VCaP (cell line): ENCODE measurements around the gene ITGB6.
"Not testable (repeated sequence)": the region's sequence is repeated elsewhere in the genome, so short reads cannot be mapped to it uniquely, and the experiment has no call there.

Source experiments
- H3K27ac ChIP-seq: fragments of 450-650 bp; 2 replicates; pipeline ENCODE4 v1.5.1; 2017
- CTCF ChIP-seq: fragments of 450-650 bp; conservative IDR thresholded peaks from 2 replicates; pipeline ENCODE4 v1.5.1; 2017; ENCODE audit warnings: mild to moderate bottlenecking, moderate library complexity

Gene ITGB6

GRCh38 chr2:160126756-160127155, 73.3 kb downstream of the ITGB6 start:
- no peak overlapping the region for H3K27ac ChIP-seq
- no peak for TF ChIP-seq CTCF

- no peak for TF ChIP-seq CTCF
- H3K27ac ChIP-seq: no peak overlapping the region
Measured at GRCh38 chr2:160126315-160126714, 73.8 kb downstream of the ITGB6 start.

- no peak for TF ChIP-seq CTCF
- no peak overlapping the region for H3K27ac ChIP-seq
Measured at GRCh38 chr2:160125828-160126227, 74.2 kb downstream of the ITGB6 start.

GRCh38 chr2:160125366-160125765, 74.7 kb downstream of the ITGB6 start:
- H3K27ac ChIP-seq: no peak overlapping the region
- no peak for TF ChIP-seq CTCF

GRCh38 chr2:160124571-160124970, 75.5 kb downstream of the ITGB6 start:
- H3K27ac ChIP-seq: no peak overlapping the region
- no peak for TF ChIP-seq CTCF

GRCh38 chr2:160114721-160115120, 85.4 kb downstream of the ITGB6 start:
- not testable (repeated sequence) for H3K27ac ChIP-seq

GRCh38 chr2:160114020-160114419, 86.1 kb downstream of the ITGB6 start:
- TF ChIP-seq CTCF: no peak
- H3K27ac ChIP-seq: no peak overlapping the region

- H3K27ac ChIP-seq: no peak overlapping the region
- no peak for TF ChIP-seq CTCF
Measured at GRCh38 chr2:160111951-160112798, 87.9 kb downstream of the ITGB6 start.
